ENCODE data around the gene RBMX. TPM values are rescaled to one million over a fixed set of nuclear protein-coding genes. Genes with fewer than 3 reads are reported as not detected.
"Not testable (repeated sequence)": the region's sequence is repeated elsewhere in the genome, so short reads cannot be mapped to it uniquely, and the experiment has no call there.

Gene RBMX
- total RNA-seq, result 100 to 1,000 TPM; 265 to 276 TPM

DNA sequence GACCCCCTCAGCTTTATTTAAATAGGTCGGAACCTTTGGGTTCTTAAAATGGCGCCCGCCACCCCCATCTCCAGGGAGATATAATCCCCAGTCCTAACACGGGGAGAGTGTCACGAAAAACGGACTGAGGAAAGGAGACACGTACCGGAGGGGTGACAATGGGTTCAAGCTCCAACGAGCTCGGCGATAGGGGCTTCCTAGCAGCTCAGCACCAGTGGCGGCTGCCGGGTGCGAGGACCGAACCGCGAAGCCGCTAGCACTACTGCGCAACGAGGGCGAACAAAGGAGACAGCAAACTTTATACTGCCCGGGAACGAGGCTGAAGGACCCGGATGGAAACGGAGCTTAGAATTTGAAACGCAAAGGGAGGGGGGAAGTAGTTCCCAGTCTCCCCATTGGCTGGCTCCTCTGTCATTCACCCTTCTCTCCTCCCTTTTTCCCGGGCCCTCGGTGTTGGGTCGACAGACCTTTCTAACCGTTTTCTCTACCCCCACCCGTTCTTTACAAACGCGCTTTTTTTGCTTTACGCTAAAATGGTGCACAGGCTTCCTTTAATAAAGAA is at the start of gene RBMX:
Gene RBMX, minus strand, starts transcription at position 274 of the 562 bp plus-strand sequence. CDS start 1,298 bp downstream, outside the sequence.
- DNase-seq, result peak; percentile 94
- Mint-ChIP-seq H3K4me1 (ENCODE audit: low read depth) (peaks cover 21% of the 10 kb centered on the region), H3K27ac (peak within 1 kb of the TSS; percentile 99), H3K36me3 (ENCODE audit: low read depth) (peaks cover 32% of the 10 kb centered on the region), H3K4me3 (peak within 1 kb of the TSS; percentile 97), H3K9me3 (ENCODE audit: insufficient read depth) (no peaks in the 10 kb centered on the region), H3K27me3 (ENCODE audit: low read depth) (no peaks in the 10 kb centered on the region)
- ChIA-PET CTCF (interaction anchor here (0.7 to 1.7 kb wide), 3 partner anchors 45 to 186 kb away, joined by 3 to 4 read pairs (median 3); no protein-coding TSS in a partner anchor), POLR2A (interaction anchor here (0.6 to 3.8 kb wide), 30 partner anchors 9 to 384 kb away, joined by 3 to 68 read pairs (median 6); partner anchors contain the start of genes ARHGEF6 and HTATSF1)
- ATAC-seq, result peak; percentile 84

GRCh38 chrX:136921438-136921837 is 40.9 kb upstream of the RBMX start:
- CTCF ChIA-PET; H3K27me3 Mint-ChIP-seq (ENCODE audit: low read depth); POLR2A ChIA-PET; H3K4me1 Mint-ChIP-seq (ENCODE audit: low read depth); H3K9me3 Mint-ChIP-seq (ENCODE audit: insufficient read depth); H3K4me3 Mint-ChIP-seq; DNase-seq; H3K27ac Mint-ChIP-seq; ATAC-seq; H3K36me3 Mint-ChIP-seq (ENCODE audit: low read depth): not testable (repeated sequence)

GRCh38 chrX:136920001-136920400 is 39.5 kb upstream of the RBMX start:
- POLR2A ChIA-PET, result no interaction called here
- Mint-ChIP-seq H3K36me3 (ENCODE audit: low read depth) (peaks cover 7% of the 10 kb centered on the region), H3K9me3 (ENCODE audit: insufficient read depth) (no peaks in the 10 kb centered on the region), H3K27ac (no peak overlapping the region), H3K4me1 (ENCODE audit: low read depth) (peaks cover 2% of the 10 kb centered on the region), H3K4me3 (no peak overlapping the region), H3K27me3 (ENCODE audit: low read depth) (no peaks in the 10 kb centered on the region)
- DNase-seq (no peak), ATAC-seq (no peak)
- CTCF ChIA-PET, result no interaction called here

- CTCF ChIA-PET, result no interaction called here
- POLR2A ChIA-PET, result no interaction called here
- Mint-ChIP-seq H3K4me3 (no peak overlapping the region), H3K27ac (no peak overlapping the region), H3K27me3 (ENCODE audit: low read depth) (no peaks in the 10 kb centered on the region), H3K36me3 (ENCODE audit: low read depth) (peaks cover 1% of the 10 kb centered on the region), H3K9me3 (ENCODE audit: insufficient read depth) (no peaks in the 10 kb centered on the region), H3K4me1 (ENCODE audit: low read depth) (peaks cover 1% of the 10 kb centered on the region)
- ATAC-seq, result no peak
- no peak for DNase-seq
Measured at GRCh38 chrX:136916827-136917226, 36.3 kb upstream of the RBMX start.

DNA sequence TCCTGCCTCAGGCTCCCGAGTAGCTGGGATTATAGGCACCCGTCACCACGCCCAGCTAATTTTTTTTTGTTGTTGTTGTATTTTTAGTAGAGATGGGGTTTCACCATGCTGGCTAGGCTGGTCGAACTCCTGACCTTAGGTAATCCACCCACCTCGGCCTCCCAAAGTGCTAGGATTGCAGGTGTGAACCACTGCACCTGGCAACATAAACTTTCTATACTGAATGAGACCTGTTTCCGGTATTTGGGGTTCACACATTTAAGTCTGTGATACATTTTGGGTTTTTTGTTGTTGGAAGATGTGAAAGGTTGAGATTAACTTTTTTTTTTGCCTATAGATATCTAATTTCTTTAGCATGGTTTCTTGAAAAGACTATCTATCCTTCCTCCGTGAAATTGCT is 31.1 kb upstream of the RBMX start:
- DNase-seq; H3K27me3 Mint-ChIP-seq (ENCODE audit: low read depth); CTCF ChIA-PET; H3K36me3 Mint-ChIP-seq (ENCODE audit: low read depth); H3K27ac Mint-ChIP-seq; ATAC-seq; H3K9me3 Mint-ChIP-seq (ENCODE audit: insufficient read depth): not testable (repeated sequence)
- POLR2A ChIA-PET, result interaction anchor here (0.6 kb wide), 1 partner anchor 164 kb away, joined by 3 read pairs; no protein-coding TSS in a partner anchor
- peaks cover 19% of the 10 kb centered on the region for H3K4me1 Mint-ChIP-seq (ENCODE audit: low read depth)
- H3K4me3 Mint-ChIP-seq, result peak overlapping the region; percentile 18

GRCh38 chrX:136911253-136911652 is 30.7 kb upstream of the RBMX start:
- Mint-ChIP-seq H3K36me3 (ENCODE audit: low read depth) (peaks cover 1% of the 10 kb centered on the region), H3K27me3 (ENCODE audit: low read depth) (no peaks in the 10 kb centered on the region), H3K4me1 (ENCODE audit: low read depth) (peaks cover 19% of the 10 kb centered on the region), H3K4me3 (peak overlapping the region; percentile 18), H3K27ac (no peak overlapping the region), H3K9me3 (ENCODE audit: insufficient read depth) (no peaks in the 10 kb centered on the region)
- DNase-seq, result no peak
- ATAC-seq, result no peak
- ChIA-PET CTCF (no interaction called here), POLR2A (interaction anchor here (0.7 to 3.1 kb wide), 2 partner anchors 13 to 31 kb away, joined by 3 to 22 read pairs; partner anchors contain the start of gene RBMX)

- Mint-ChIP-seq H3K4me1 (ENCODE audit: low read depth) (peaks cover 19% of the 10 kb centered on the region), H3K9me3 (ENCODE audit: insufficient read depth) (no peaks in the 10 kb centered on the region), H3K36me3 (ENCODE audit: low read depth) (no peaks in the 10 kb centered on the region), H3K27ac (peak overlapping the region; percentile 56), H3K4me3 (peak overlapping the region; percentile 86), H3K27me3 (ENCODE audit: low read depth) (no peaks in the 10 kb centered on the region)
- ATAC-seq, result no peak
- CTCF ChIA-PET, result no interaction called here
- no peak for DNase-seq
- POLR2A ChIA-PET, result interaction anchor here (0.7 to 3.1 kb wide), 2 partner anchors 13 to 30 kb away, joined by 3 to 22 read pairs; partner anchors contain the start of gene RBMX
Measured at GRCh38 chrX:136910565-136911035, 30.1 kb upstream of the RBMX start.

- ChIA-PET CTCF (no interaction called here), POLR2A (interaction anchor here (3.1 kb wide), 1 partner anchor 29 kb away, joined by 22 read pairs; the partner anchor contains the start of gene RBMX)
- H3K4me3 Mint-ChIP-seq, result peak overlapping the region; percentile 86
- peak; percentile 78 for ATAC-seq
- no peaks in the 10 kb centered on the region for H3K9me3 Mint-ChIP-seq (ENCODE audit: insufficient read depth)
- H3K27ac Mint-ChIP-seq, result peak overlapping the region; percentile 56
- H3K27me3 Mint-ChIP-seq (ENCODE audit: low read depth), result no peaks in the 10 kb centered on the region
- H3K36me3 Mint-ChIP-seq (ENCODE audit: low read depth), result no peaks in the 10 kb centered on the region
- peaks cover 19% of the 10 kb centered on the region for H3K4me1 Mint-ChIP-seq (ENCODE audit: low read depth)
- DNase-seq, result peak; percentile 80
Measured at GRCh38 chrX:136909706-136910564, 29.4 kb upstream of the RBMX start.

DNA sequence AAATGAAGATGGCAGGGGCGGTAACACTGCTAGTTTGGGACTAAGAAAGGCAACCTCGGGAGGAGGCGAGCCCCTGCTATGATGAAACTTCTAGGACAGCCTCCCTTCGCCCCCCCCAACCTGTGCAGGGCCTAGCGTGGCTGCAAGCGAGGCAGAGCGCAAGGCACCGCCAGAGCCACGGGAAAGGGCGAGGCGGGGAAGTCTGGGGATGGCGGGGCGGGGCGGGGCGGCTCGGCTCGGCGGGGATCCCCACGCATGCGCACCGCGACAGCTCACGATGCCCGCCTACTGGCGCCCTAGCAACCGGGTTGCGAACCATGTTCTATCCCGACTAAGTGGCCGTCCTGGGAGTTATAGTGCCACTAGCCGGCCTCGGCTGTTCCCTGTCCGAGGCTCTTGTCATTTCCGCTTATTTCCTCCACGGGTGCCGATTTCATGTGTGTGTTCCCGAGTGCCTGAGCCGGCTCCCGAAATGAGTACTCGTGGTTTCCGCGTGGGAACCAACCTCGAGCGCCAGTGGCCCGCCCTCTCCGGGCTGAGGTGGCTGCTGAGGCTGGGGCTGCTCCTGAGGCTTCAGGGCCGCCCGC is 28.7 kb upstream of the RBMX start:
- Mint-ChIP-seq H3K9me3 (ENCODE audit: insufficient read depth) (no peaks in the 10 kb centered on the region), H3K4me3 (peak overlapping the region; percentile 86), H3K27me3 (ENCODE audit: low read depth) (no peaks in the 10 kb centered on the region), H3K27ac (peak overlapping the region; percentile 75), H3K4me1 (ENCODE audit: low read depth) (peaks cover 19% of the 10 kb centered on the region), H3K36me3 (ENCODE audit: low read depth) (no peaks in the 10 kb centered on the region)
- POLR2A ChIA-PET, result interaction anchor here (3.1 kb wide), 1 partner anchor 29 kb away, joined by 22 read pairs; the partner anchor contains the start of gene RBMX
- ATAC-seq (peak; percentile 81), DNase-seq (peak; percentile 79)
- CTCF ChIA-PET, result no interaction called here

- POLR2A ChIA-PET, result interaction anchor here (0.8 kb wide), 1 partner anchor 27 kb away, joined by 6 read pairs; the partner anchor contains the start of gene RBMX
- Mint-ChIP-seq H3K4me1 (ENCODE audit: low read depth) (peaks cover 19% of the 10 kb centered on the region), H3K36me3 (ENCODE audit: low read depth) (no peaks in the 10 kb centered on the region), H3K4me3 (no peak overlapping the region), H3K27ac (no peak overlapping the region), H3K27me3 (ENCODE audit: low read depth) (no peaks in the 10 kb centered on the region), H3K9me3 (ENCODE audit: insufficient read depth) (no peaks in the 10 kb centered on the region)
- no peak for DNase-seq
- CTCF ChIA-PET, result interaction anchor here (1.4 kb wide), 1 partner anchor 17 kb away, joined by 6 read pairs; no protein-coding TSS in a partner anchor
- no peak for ATAC-seq
Measured at GRCh38 chrX:136907621-136908020, 27.1 kb upstream of the RBMX start.

DNA sequence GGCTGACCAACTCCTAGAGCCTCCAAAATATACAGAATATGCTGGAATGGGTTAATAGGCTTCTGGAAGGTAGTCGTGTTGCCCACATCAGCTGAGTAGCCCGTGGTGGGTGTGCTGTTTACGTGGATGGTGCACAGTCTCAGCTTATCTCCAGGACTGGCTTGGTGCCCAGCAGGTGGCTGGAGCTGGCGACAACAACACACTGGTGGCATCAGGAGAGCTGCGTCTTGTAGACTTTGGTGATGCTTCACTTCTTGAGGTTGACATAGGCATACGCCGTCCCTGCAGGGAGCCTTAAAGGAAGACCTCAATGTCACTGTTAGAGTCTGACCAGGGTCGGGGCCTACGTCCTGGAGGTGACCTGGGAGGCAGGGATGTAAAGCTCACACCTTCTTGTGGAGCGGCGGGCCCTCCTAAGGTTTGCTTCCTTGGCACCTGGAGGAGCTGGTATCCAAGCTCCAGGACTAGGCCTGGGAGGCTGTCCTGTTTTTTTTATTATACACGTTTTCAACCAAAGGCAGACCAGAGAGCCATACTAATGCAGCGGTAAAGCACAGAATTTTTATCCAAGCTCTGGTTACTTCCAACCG is 26.5 kb upstream of the RBMX start:
- no peak overlapping the region for H3K27ac Mint-ChIP-seq
- H3K4me3 Mint-ChIP-seq, result no peak overlapping the region
- CTCF ChIA-PET, result interaction anchor here (1.4 kb wide), 1 partner anchor 18 kb away, joined by 6 read pairs; no protein-coding TSS in a partner anchor
- ATAC-seq (no peak), DNase-seq (no peak)
- H3K36me3 Mint-ChIP-seq (ENCODE audit: low read depth), result no peaks in the 10 kb centered on the region
- H3K4me1 Mint-ChIP-seq (ENCODE audit: low read depth), result peaks cover 19% of the 10 kb centered on the region
- H3K27me3 Mint-ChIP-seq (ENCODE audit: low read depth), result no peaks in the 10 kb centered on the region
- POLR2A ChIA-PET, result interaction anchor here (0.8 kb wide), 1 partner anchor 26 kb away, joined by 6 read pairs; the partner anchor contains the start of gene RBMX
- no peaks in the 10 kb centered on the region for H3K9me3 Mint-ChIP-seq (ENCODE audit: insufficient read depth)
